HepG2 (cell line): ENCODE measurements around the gene ZNF584. TPM values are rescaled to one million over a fixed set of nuclear protein-coding genes. Genes with fewer than 3 reads are reported as not detected.

Source experiments
- CBX1 ChIP-seq: IDR thresholded peaks from one replicate; pipeline ENCODE4 v1.6.1; 2016; ENCODE audit warnings: antibody characterized with exemption, low read depth
- ELF4 ChIP-seq: sonication (generic); formaldehyde crosslinking; IDR thresholded peaks from 2 replicates; pipeline ENCODE4 v1.5.0; 2020; ENCODE audit warnings: missing genetic modification reagents, mild to moderate bottlenecking, moderate library complexity, borderline replicate concordance
- ERF ChIP-seq: IDR thresholded peaks from 2 replicates; pipeline ENCODE4 v1.6.1; 2018; ENCODE audit warnings: missing biosample characterization, missing genetic modification reagents
- GABPA ChIP-seq, 2 experiments: IDR thresholded peaks; 2 replicates each; pipeline ENCODE4 v1.6.1; 2011 to 2016; ENCODE audit warnings: low read depth in 2 of 2, low read length in 1 of 2, missing biosample characterization in 1 of 2, missing genetic modification characterization in 1 of 2
- GFI1 ChIP-seq: sonication (generic); formaldehyde crosslinking; IDR thresholded peaks from 2 replicates; pipeline ENCODE4 v1.5.0; 2020; ENCODE audit warnings: missing genetic modification reagents, mild to moderate bottlenecking, borderline replicate concordance
- IRX3 ChIP-seq: sonication (generic); formaldehyde crosslinking; IDR thresholded peaks from 2 replicates; pipeline ENCODE4 v1.8.1; 2023; ENCODE audit warnings: mild to moderate bottlenecking, low read depth, missing genetic modification reagents, borderline replicate concordance
- MED13 ChIP-seq: sonication (generic); formaldehyde crosslinking; IDR thresholded peaks from 2 replicates; pipeline ENCODE4 v1.5.0; 2020; ENCODE audit warnings: missing genetic modification reagents
- MYC ChIP-seq: sonication (generic); formaldehyde crosslinking; IDR thresholded peaks from 2 replicates; pipeline ENCODE4 v1.9.0; 2021; ENCODE audit warnings: missing genetic modification reagents, borderline replicate concordance
- NCOA1 ChIP-seq: sonication (generic); formaldehyde crosslinking; IDR thresholded peaks from 2 replicates; pipeline ENCODE4 v1.9.0; 2021; ENCODE audit warnings: missing genetic modification reagents
- NR2C2 ChIP-seq: sonication (generic); formaldehyde crosslinking; IDR thresholded peaks from 2 replicates; pipeline ENCODE4 v1.4.0; 2020; ENCODE audit warnings: missing genetic modification reagents, mild to moderate bottlenecking, moderate library complexity, borderline replicate concordance
- PRPF4 ChIP-seq: fragments of 200-400 bp; formaldehyde crosslinking; IDR thresholded peaks from 2 replicates; pipeline ENCODE4 v1.6.1; 2016; ENCODE audit warnings: low read length, low read depth; ENCODE audit not compliant: poor library complexity, severe bottlenecking
- REL ChIP-seq: sonication (generic); formaldehyde crosslinking; conservative IDR thresholded peaks from 2 replicates; pipeline ENCODE4 v1.8.0; 2022; ENCODE audit warnings: mild to moderate bottlenecking, missing genetic modification reagents, moderate library complexity
- SETDB1 ChIP-seq: sonication (generic); formaldehyde crosslinking; IDR thresholded peaks from 2 replicates; pipeline ENCODE4 v1.5.1; 2020; ENCODE audit warnings: missing genetic modification reagents, mild to moderate bottlenecking, borderline replicate concordance
- SIX1 ChIP-seq: sonication (generic); formaldehyde crosslinking; IDR thresholded peaks from 2 replicates; pipeline ENCODE4 v1.4.0; 2020; ENCODE audit warnings: missing genetic modification reagents, borderline replicate concordance
- TEF ChIP-seq: sonication (generic); formaldehyde crosslinking; IDR thresholded peaks from 2 replicates; pipeline ENCODE4 v1.5.0; 2020; ENCODE audit warnings: missing genetic modification reagents
- TOE1 ChIP-seq: sonication (generic); formaldehyde crosslinking; IDR thresholded peaks from 2 replicates; pipeline ENCODE4 v1.4.0; 2020; ENCODE audit warnings: mild to moderate bottlenecking, missing genetic modification reagents
- ZBTB37 ChIP-seq: sonication (generic); formaldehyde crosslinking; IDR thresholded peaks from 2 replicates; pipeline ENCODE4 v1.4.0; 2020; ENCODE audit warnings: mild to moderate bottlenecking, missing genetic modification reagents
- ZNF17 ChIP-seq: sonication (generic); formaldehyde crosslinking; IDR thresholded peaks from 2 replicates; pipeline ENCODE4 v1.5.0; 2020; ENCODE audit warnings: mild to moderate bottlenecking, missing genetic modification reagents
- ZNF207 ChIP-seq: fragments of 450-650 bp; IDR thresholded peaks from 2 replicates; pipeline ENCODE4 v1.6.1; 2016; ENCODE audit warnings: antibody characterized with exemption, borderline replicate concordance
- ZNF281 ChIP-seq: sonication (generic); formaldehyde crosslinking; IDR thresholded peaks from 2 replicates; pipeline ENCODE4 v1.4.0; 2020; ENCODE audit warnings: missing genetic modification reagents, borderline replicate concordance
- ZNF30 ChIP-seq: sonication (generic); formaldehyde crosslinking; IDR thresholded peaks from 2 replicates; pipeline ENCODE4 v1.5.0; 2020; ENCODE audit warnings: mild to moderate bottlenecking, missing genetic modification reagents
- ZNF362 ChIP-seq: sonication (generic); formaldehyde crosslinking; IDR thresholded peaks from 2 replicates; pipeline ENCODE4 v1.4.0; 2020; ENCODE audit warnings: missing genetic modification reagents, mild to moderate bottlenecking, borderline replicate concordance
- ZNF441 ChIP-seq: sonication (generic); formaldehyde crosslinking; IDR thresholded peaks from 2 replicates; pipeline ENCODE4 v1.7.0; 2021; ENCODE audit warnings: missing genetic modification reagents, borderline replicate concordance
- ZNF761 ChIP-seq: sonication (generic); formaldehyde crosslinking; conservative IDR thresholded peaks from 2 replicates; pipeline ENCODE4 v1.4.0; 2020; ENCODE audit warnings: mild to moderate bottlenecking, missing genetic modification reagents
- polyA plus RNA-seq, 8 experiments: library from polyadenylated mRNA; depleted of rRNA in 3 of 8; stranded (reverse) in 7 of 8; unstranded in 1 of 8; fragments of >200 nt; fragmentation: Illumina TruSeq in 4 of 8; extraction: Trizol in 4 of 8; gene quantifications; 2 replicates each; pipeline versions ENCODE4 v1.2.1 to v1.2.3, GENCODE V29; 2011 to 2016; ENCODE audit warnings: low read depth in 4 of 8, missing spikeins in 1 of 8, mixed read lengths in 1 of 8; ENCODE audit not compliant: insufficient read depth in 1 of 8
- total RNA-seq, 5 experiments: library from RNA; depleted of rRNA; stranded (reverse); fragments of >200 nt; fragmentation: Illumina TruSeq; extraction: Trizol; gene quantifications; 2 replicates each; pipeline ENCODE4 v1.2.3, GENCODE V29; 2016; ENCODE audit warnings: low read depth in 1 of 5

ZNF584 gene
- total and polyA plus RNA-seq, 2 of the 13 experiments (the other 11 are each of a cell fraction or from before 2014, with no cell fraction given): 2.4 to 7.0 TPM

- TF ChIP-seq CBX1 (peak; percentile 16), IRX3 (CRISPR knock-in tag) (no peak; the same call in 1 of the 2 replicates), ERF (CRISPR knock-in tag) (peak; percentile 77), SIX1 (peak; percentile 37; the same call in 1 of the 2 replicates), ZNF207 (no peak), MYC (CRISPR knock-in tag) (peak; percentile 93), ZNF441 (CRISPR knock-in tag) (peak; percentile 67; the same call in 1 of the 2 replicates), ELF4 (CRISPR knock-in tag) (no peak), ZBTB37 (CRISPR knock-in tag) (0 out of 2 replicates have a peak, but pooled peaks have one; percentile 21), TOE1 (CRISPR knock-in tag) (0 out of 2 replicates have a peak, but pooled peaks have one; percentile 27), MED13 (CRISPR knock-in tag) (peak; percentile 72), TEF (peak; percentile 81), REL (CRISPR knock-in tag) (peak; percentile 73; the same call in 1 of the 2 replicates), ZNF30 (CRISPR knock-in tag) (no peak), PRPF4 (no peak), ZNF761 (CRISPR knock-in tag) (0 out of 2 replicates have a peak, but pooled peaks have one; percentile 38), SETDB1 (no peak), GFI1 (CRISPR knock-in tag) (peak; percentile 17; the same call in 1 of the 2 replicates), NR2C2 (CRISPR knock-in tag) (peak; percentile 86), ZNF362 (peak; percentile 54; the same call in 1 of the 2 replicates), ZNF17 (CRISPR knock-in tag) (no peak), NCOA1 (CRISPR knock-in tag) (no peak), ZNF281 (CRISPR knock-in tag) (no peak), GABPA (IDR thresholded peaks at IDR 0.05; ENCODE audit: low read depth, low read length) (peak; percentile 89), GABPA (CRISPR knock-in tag; IDR thresholded peaks at IDR 0.05; ENCODE audit: low read depth) (peak; percentile 93)
These were observed 46.0 kb upstream of the ZNF584 start, which contains the start of gene ZNF497 (continued) for GRCh38 chr19:58362272-58362994.
